IPS-18a (cell line): Measurements from ENCODE around the gene INKA2.

Experiments
- H3K27ac ChIP-seq: one replicate; pipeline ENCODE4 v1.5.1; 2013; ENCODE audit warnings: low read length
- H3K27me3 ChIP-seq: one replicate; pipeline ENCODE4 v1.6.1; 2013; ENCODE audit warnings: mild to moderate bottlenecking, low read length; ENCODE audit not compliant: control insufficient read depth, insufficient read depth
- H3K36me3 ChIP-seq: one replicate; pipeline ENCODE4 v1.6.1; 2013; ENCODE audit warnings: low read depth, low read length; ENCODE audit not compliant: control insufficient read depth
- H3K4me1 ChIP-seq: one replicate; pipeline ENCODE4 v1.6.1; 2013; ENCODE audit warnings: low read depth, low read length; ENCODE audit not compliant: control insufficient read depth
- H3K4me3 ChIP-seq: one replicate; pipeline ENCODE4 v1.5.1; 2013; ENCODE audit warnings: low read length
- H3K9ac ChIP-seq: one replicate; pipeline ENCODE4 v1.6.1; 2013; ENCODE audit warnings: mild to moderate bottlenecking, low read length, moderate library complexity
- H3K9me3 ChIP-seq: one replicate; pipeline ENCODE4 v1.6.1; 2013; ENCODE audit warnings: low read depth, low read length; ENCODE audit not compliant: control insufficient read depth

Gene INKA2

DNA sequence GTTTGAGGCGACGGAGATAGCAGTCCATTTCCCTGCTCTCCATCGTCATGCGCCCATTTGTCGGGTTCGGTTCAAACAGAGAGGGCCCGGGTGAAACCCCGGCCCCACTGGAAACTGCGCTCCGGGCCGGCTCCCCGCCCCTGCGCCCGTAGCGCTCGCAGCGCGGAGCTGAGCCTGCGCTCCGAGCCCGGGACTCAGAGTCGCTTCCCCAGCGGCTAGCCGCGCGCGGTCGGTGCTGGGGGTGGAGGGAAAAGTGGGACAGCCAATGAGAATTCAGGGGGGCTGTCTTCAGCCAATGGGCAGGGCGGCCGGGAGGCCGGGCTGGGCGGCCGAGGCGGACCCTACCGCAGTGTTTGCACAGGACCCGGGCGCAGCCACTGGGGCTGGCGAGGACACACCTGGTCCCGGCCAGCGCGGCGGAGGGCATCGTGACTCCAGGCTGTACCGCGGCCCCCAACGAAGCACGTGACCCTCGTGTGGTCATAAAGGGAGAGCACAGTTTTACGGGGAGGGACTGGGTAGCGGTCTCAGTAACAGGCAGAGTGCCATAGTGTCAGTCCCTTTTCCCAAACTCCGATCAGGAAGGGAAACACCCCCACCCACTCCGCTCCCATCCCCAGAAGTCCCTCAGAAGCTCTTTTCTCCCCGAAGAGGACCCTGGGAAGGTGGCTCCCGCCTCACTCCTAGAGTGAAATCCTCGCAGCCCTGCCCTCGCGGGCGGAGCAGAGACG lies at the start of gene INKA2:
TSS of gene INKA2 (minus strand) at position 202 of the 731 bp plus-strand sequence. CDS start at position 49, 153 bp downstream.
- Histone ChIP-seq H3K36me3 (no peaks in the 10 kb centered on the region), H3K4me1 (peaks cover 31% of the 10 kb centered on the region), H3K9ac (peak within 1 kb of the TSS; percentile 36), H3K9me3 (no peaks in the 10 kb centered on the region), H3K27ac (no peak within 1 kb of the TSS), H3K27me3 (peaks cover 36% of the 10 kb centered on the region), H3K4me3 (peak within 1 kb of the TSS; percentile 75)

- Histone ChIP-seq H3K4me1 (no peaks in the 10 kb centered on the region), H3K9ac (no peak overlapping the region), H3K9me3 (no peaks in the 10 kb centered on the region), H3K27me3 (no peaks in the 10 kb centered on the region), H3K27ac (no peak overlapping the region), H3K4me3 (no peak overlapping the region), H3K36me3 (no peaks in the 10 kb centered on the region)
Measured at GRCh38 chr1:111786669-111787207, 47.5 kb upstream of the INKA2 start.

DNA sequence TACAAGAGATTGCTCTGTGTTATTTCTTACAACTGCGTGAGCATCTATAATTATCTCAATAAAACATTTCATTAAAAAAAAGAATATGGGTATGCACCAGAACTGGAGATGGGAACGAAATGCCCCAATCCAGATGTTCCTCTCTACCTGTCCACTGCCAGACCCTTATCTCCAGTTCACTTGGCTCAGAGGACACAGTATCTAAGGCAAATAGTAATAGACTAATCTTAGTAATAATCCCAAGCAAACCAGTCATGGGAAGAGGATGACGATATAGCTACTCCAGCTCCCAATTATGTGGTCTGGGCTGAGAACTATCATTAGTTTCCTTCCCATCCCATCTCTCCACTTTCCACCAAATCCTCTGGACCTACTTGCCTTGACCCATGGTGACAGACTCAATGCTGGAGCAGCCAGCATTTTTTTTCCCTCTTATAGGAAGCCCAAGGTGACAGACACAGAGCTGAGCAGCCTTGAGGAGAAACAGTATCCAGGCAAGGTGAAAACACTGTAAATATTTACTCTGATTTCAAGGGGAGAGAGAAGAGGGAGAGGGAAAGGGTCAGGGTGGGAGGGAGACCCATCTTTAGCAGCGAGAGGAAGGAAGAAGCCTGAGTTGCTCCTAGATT lies 45.2 kb upstream of the INKA2 start:
- no peak overlapping the region for H3K9ac ChIP-seq
- H3K4me3 ChIP-seq, result no peak overlapping the region
- H3K27me3 ChIP-seq, result no peaks in the 10 kb centered on the region
- H3K36me3 ChIP-seq, result no peaks in the 10 kb centered on the region
- H3K27ac ChIP-seq, result no peak overlapping the region
- H3K4me1 ChIP-seq, result no peaks in the 10 kb centered on the region
- H3K9me3 ChIP-seq, result no peaks in the 10 kb centered on the region

- H3K36me3 ChIP-seq, result no peaks in the 10 kb centered on the region
- H3K9me3 ChIP-seq, result no peaks in the 10 kb centered on the region
- H3K4me1 ChIP-seq, result no peaks in the 10 kb centered on the region
- H3K27me3 ChIP-seq, result no peaks in the 10 kb centered on the region
- H3K4me3 ChIP-seq, result no peak overlapping the region
- no peak overlapping the region for H3K27ac ChIP-seq
- no peak overlapping the region for H3K9ac ChIP-seq
Measured at GRCh38 chr1:111779546-111779945, 40.4 kb upstream of the INKA2 start.

GRCh38 chr1:111778541-111779051 lies 39.4 kb upstream of the INKA2 start:
- Histone ChIP-seq H3K27me3 (no peaks in the 10 kb centered on the region), H3K4me3 (no peak overlapping the region), H3K9me3 (no peaks in the 10 kb centered on the region), H3K9ac (no peak overlapping the region), H3K27ac (no peak overlapping the region), H3K36me3 (no peaks in the 10 kb centered on the region), H3K4me1 (no peaks in the 10 kb centered on the region)

DNA sequence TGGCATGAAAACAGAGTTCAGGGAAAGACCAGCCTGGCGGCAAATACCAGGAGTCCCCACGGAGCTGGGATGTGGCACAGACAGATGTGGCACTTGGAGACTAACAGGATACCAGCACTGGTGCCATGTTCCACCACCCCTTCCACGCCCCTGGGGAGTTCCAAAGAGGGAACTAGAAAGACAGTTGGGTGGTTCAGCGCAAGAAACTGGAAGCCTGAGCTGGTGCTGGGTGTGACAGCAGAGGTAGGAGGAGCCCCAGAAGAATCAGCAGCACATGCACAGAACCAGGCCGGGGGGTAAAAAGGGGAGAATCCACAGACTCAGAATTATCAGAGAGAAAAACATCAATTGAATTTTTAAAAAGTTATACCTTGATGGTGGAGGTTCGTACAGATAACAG lies 38.9 kb upstream of the INKA2 start:
- Histone ChIP-seq H3K4me3 (no peak overlapping the region), H3K9me3 (no peaks in the 10 kb centered on the region), H3K27me3 (no peaks in the 10 kb centered on the region), H3K36me3 (no peaks in the 10 kb centered on the region), H3K9ac (no peak overlapping the region), H3K4me1 (no peaks in the 10 kb centered on the region), H3K27ac (no peak overlapping the region)

DNA sequence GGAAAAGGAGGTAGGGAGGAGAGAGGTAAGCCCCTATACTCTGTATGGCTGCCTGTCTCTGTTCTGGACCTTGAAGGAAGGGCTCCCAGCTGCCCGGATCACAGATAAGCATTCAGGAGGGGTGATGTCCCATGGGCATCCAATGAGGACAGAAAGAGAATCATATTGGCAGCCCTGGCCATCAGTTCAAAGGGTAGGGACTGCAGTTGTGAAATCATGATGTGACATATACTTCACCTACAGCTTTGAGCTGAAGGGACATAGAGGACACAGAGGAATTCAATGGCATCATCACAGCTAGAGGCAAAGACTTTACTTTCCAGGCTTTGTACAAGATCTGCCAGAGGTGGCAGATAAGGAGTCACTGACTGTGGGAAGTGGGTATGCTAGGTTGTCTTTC lies 38.1 kb upstream of the INKA2 start:
- Histone ChIP-seq H3K27me3 (no peaks in the 10 kb centered on the region), H3K4me3 (no peak overlapping the region), H3K9ac (no peak overlapping the region), H3K36me3 (no peaks in the 10 kb centered on the region), H3K27ac (no peak overlapping the region), H3K9me3 (no peaks in the 10 kb centered on the region), H3K4me1 (no peaks in the 10 kb centered on the region)

DNA sequence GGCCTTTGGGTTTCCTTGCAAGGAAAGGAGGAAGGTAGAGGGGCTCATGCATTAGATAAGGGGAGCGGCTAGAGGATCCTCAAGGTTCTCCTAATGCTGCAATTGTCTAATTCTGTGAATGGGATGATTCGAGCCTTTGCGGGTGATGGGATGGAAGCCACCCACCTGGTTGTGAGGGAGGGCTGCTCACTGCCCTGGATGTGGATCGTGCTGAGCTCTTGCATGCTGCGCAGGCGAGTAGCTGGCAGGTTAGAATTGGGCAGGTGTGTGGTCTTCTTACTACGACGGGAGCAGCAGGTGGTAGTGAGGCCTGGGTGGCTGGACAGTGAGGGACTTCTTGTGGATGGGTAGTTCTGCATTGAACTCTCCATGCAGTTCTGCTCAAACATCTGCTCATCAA lies 37.7 kb upstream of the INKA2 start:
- no peaks in the 10 kb centered on the region for H3K9me3 ChIP-seq
- H3K4me3 ChIP-seq, result no peak overlapping the region
- H3K36me3 ChIP-seq, result no peaks in the 10 kb centered on the region
- no peaks in the 10 kb centered on the region for H3K4me1 ChIP-seq
- H3K27ac ChIP-seq, result no peak overlapping the region
- no peak overlapping the region for H3K9ac ChIP-seq
- H3K27me3 ChIP-seq, result no peaks in the 10 kb centered on the region

- H3K4me1 ChIP-seq, result no peaks in the 10 kb centered on the region
- no peaks in the 10 kb centered on the region for H3K36me3 ChIP-seq
- no peak overlapping the region for H3K4me3 ChIP-seq
- H3K27ac ChIP-seq, result no peak overlapping the region
- no peaks in the 10 kb centered on the region for H3K9me3 ChIP-seq
- H3K9ac ChIP-seq, result no peak overlapping the region
- no peaks in the 10 kb centered on the region for H3K27me3 ChIP-seq
Measured at GRCh38 chr1:111776391-111776790, 37.2 kb upstream of the INKA2 start.

DNA sequence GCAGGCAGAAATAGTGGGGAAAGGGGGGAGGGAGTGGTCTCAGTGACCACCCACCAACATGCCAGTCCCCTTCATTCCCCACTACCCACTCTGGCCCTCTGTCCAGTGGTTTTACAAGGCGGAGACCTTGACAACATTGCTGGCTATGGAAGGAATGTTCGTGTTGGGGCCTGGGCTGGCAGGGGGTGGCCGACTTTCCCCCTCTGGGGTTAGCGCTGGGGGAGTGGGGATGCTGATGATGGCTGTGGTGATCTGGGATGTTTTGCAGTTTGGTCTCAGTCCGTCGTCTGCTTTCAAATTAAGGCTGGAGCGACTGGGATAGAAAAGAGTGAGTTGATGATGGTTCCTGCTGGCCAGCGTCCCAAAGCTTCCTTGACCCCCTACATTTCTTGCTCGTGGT lies 36.8 kb upstream of the INKA2 start:
- Histone ChIP-seq H3K4me1 (no peaks in the 10 kb centered on the region), H3K4me3 (no peak overlapping the region), H3K27me3 (no peaks in the 10 kb centered on the region), H3K27ac (no peak overlapping the region), H3K36me3 (no peaks in the 10 kb centered on the region), H3K9ac (no peak overlapping the region), H3K9me3 (no peaks in the 10 kb centered on the region)

DNA sequence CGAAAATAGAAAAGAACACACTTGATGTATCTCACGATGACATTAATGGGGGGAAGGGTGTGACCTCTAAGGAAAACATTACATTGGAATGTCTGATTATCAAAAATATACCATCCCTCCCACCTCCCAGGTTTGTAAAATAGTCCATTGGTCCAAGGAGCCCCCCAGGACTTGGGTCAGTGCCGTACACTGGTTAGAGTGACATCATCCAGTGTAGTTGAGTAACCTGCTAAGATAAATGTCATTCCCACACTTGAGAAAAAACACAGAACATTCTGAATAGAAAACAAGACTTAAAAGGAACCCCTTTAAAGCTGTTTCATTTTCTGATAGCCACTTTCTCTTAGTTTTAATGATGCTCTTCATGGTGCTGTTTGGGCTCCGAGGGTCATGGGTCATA lies 31.7 kb upstream of the INKA2 start:
- Histone ChIP-seq H3K9ac (no peak overlapping the region), H3K27ac (no peak overlapping the region), H3K36me3 (peaks cover 25% of the 10 kb centered on the region), H3K27me3 (no peaks in the 10 kb centered on the region), H3K4me1 (no peaks in the 10 kb centered on the region), H3K4me3 (no peak overlapping the region), H3K9me3 (no peaks in the 10 kb centered on the region)
